ENCODE data around the gene KRTAP5-3. TPM values are rescaled to one million over a fixed set of nuclear protein-coding genes. Genes with fewer than 3 reads are reported as not detected.

KRTAP5-3 gene
- total and polyA plus RNA-seq, 2 of the 13 experiments (the other 11 are each of a cell fraction or from before 2014, with no cell fraction given), result not detected

DNA sequence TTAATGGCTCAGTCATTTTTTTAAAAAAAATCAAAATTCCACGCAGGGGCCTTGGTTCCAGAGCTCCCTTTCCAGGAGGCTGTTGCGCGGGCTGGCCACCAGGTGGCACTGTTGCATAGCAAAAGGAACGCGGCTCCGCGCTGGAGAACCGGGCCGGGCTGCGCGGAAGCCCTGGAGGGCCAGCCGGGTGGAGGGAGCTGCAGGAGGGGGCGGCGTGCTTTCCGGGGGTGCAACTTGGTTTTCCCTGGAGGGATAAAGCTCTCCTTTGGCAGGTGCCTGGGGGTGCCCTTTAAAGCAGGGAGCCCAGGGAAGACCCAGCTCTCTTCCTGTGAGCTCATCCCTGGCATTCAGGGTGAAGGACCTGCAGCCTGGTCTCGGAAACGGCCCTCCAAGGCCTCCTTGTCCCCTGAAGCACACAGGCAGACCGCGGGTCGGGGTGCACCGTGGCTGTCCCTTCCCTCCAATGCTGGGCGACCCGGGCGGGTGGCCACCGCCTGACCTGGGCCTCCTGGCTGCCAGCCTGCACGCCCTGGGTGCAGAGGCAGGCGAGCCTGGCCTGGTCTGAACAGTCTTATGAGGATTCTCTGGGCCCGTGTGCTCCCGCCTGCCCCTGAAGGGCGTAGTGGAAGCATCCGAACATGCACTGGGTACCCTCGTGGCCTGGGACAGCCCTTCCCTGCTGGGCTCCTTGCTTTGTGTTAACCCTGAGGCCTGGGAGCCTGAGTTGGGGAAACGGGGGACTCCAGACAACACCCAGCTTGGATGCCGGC lies 44.7 kb upstream of the KRTAP5-3 start (continued):
- peak; percentile 62; the same call in 1 of the 2 replicates for TF ChIP-seq ZFP91 (CRISPR knock-in tag; IDR thresholded peaks at IDR 0.05; ENCODE audit: borderline replicate concordance)
- no peak for TF ChIP-seq ZNF460 (CRISPR knock-in tag; IDR thresholded peaks at IDR 0.05; ENCODE audit: borderline replicate concordance)
- TF ChIP-seq SP4 (CRISPR knock-in tag; IDR thresholded peaks at IDR 0.05), result 0 out of 2 replicates have a peak, but pooled peaks have one; percentile 16
- TF ChIP-seq ZFP36L2 (CRISPR knock-in tag; IDR thresholded peaks at IDR 0.05), result no peak
- TF ChIP-seq ZNF224 (CRISPR knock-in tag; IDR thresholded peaks at IDR 0.05), result no peak; the same call in 1 of the 2 replicates
- no peak for TF ChIP-seq PLSCR1 (CRISPR knock-in tag; IDR thresholded peaks at IDR 0.05; ENCODE audit: borderline replicate concordance)
- no peak for TF ChIP-seq CENPX (CRISPR knock-in tag; IDR thresholded peaks at IDR 0.05)
- 0 out of 2 replicates have a peak, but pooled peaks have one; percentile 33 for TF ChIP-seq ZNF749 (CRISPR knock-in tag; IDR thresholded peaks at IDR 0.05; ENCODE audit: borderline replicate concordance)
- no peak for TF ChIP-seq POLR2G (IDR thresholded peaks at IDR 0.05; ENCODE audit: low read depth, low read length)
- TF ChIP-seq, protein P1, sequence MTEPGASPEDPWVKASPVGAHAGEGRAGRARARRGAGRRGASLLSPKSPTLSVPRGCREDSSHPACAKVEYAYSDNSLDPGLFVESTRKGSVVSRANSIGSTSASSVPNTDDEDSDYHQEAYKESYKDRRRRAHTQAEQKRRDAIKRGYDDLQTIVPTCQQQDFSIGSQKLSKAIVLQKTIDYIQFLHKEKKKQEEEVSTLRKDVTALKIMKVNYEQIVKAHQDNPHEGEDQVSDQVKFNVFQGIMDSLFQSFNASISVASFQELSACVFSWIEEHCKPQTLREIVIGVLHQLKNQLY (CRISPR knock-in tag; IDR thresholded peaks at IDR 0.05), result no peak
- TF ChIP-seq KAT2B (IDR thresholded peaks at IDR 0.05; ENCODE audit: borderline replicate concordance, low read depth, low read length), result no peak
- no peak for TF ChIP-seq ZNF512B (CRISPR knock-in tag; IDR thresholded peaks at IDR 0.05; ENCODE audit: borderline replicate concordance)
- TF ChIP-seq ZNF232 (CRISPR knock-in tag; IDR thresholded peaks at IDR 0.05; ENCODE audit: borderline replicate concordance), result 0 out of 2 replicates have a peak, but pooled peaks have one; percentile 62
- TF ChIP-seq TOPORS (CRISPR knock-in tag; IDR thresholded peaks at IDR 0.05), result no peak
- 0 out of 2 replicates have a peak, but pooled peaks have one; percentile 46 for TF ChIP-seq MZF1 (CRISPR knock-in tag; IDR thresholded peaks at IDR 0.05; ENCODE audit: borderline replicate concordance)
- TF ChIP-seq NR3C1 (CRISPR knock-in tag; IDR thresholded peaks at IDR 0.05), result no peak
- no peak for TF ChIP-seq JDP2 (CRISPR knock-in tag; IDR thresholded peaks at IDR 0.05; ENCODE audit: borderline replicate concordance)
- TF ChIP-seq ZNF589 (CRISPR knock-in tag; conservative IDR thresholded peaks at IDR 0.05), result no peak
- TF ChIP-seq NCOA5 (CRISPR knock-in tag; IDR thresholded peaks at IDR 0.05), result no peak
- TF ChIP-seq SRF (IDR thresholded peaks at IDR 0.05; ENCODE audit: low read depth, low read length), result no peak
- TF ChIP-seq, protein P2, sequence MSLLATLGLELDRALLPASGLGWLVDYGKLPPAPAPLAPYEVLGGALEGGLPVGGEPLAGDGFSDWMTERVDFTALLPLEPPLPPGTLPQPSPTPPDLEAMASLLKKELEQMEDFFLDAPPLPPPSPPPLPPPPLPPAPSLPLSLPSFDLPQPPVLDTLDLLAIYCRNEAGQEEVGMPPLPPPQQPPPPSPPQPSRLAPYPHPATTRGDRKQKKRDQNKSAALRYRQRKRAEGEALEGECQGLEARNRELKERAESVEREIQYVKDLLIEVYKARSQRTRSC (CRISPR knock-in tag; IDR thresholded peaks at IDR 0.05; ENCODE audit: low read depth), result no peak
- TF ChIP-seq NRL (CRISPR knock-in tag; IDR thresholded peaks at IDR 0.05; ENCODE audit: borderline replicate concordance), result peak; percentile 46
- no peak for TF ChIP-seq ZNF891 (CRISPR knock-in tag; IDR thresholded peaks at IDR 0.05)
